Measurements from ENCODE around the gene NAPA.

Gene NAPA

DNA sequence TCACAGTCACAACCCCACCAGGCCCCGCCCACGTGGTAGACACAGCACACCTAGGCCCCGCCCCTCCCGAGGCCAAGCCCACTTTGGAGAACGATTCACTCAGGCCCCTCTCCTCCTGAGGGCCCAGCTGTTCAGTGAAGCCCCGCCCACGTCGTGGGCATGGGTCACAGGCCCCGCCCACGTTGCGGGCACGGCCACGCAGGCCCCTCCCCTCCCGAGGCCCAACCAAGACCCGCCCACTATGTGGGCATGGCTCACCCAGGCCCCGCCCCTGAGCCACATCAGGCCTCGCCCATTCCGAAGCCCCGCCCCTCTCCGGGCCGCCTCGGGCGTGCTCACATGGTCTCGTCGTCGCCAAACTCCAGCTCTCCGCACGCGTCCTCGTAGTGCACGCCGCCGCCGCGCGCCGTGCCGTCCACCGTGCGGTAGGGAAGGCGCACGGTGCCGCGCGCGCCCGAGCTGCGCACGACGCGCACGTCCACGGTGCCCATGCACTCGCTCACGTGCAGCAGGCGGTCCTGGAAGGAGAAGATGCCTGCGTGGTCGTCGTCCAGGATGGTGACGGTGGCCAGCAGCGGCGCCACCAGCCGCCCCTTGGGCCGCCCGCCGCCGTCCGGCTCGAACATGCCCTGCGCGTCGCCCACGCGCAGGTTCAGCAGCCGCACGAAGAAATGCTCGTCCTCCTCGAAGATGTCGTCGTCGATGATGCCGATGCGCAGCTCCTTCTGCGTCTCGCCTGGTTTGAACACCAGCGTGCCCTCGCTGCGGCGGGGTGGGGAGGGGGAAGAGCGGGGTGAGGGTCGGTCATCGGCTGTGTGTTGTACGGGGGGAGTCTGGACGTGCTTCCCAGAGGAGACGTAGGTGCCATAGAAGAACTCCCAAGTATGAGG, 67.1 kb downstream of the NAPA start:
- DNase-seq (ENCODE audit: extremely low read depth, low read depth), result no peak
- TF ChIP-seq, protein P1, sequence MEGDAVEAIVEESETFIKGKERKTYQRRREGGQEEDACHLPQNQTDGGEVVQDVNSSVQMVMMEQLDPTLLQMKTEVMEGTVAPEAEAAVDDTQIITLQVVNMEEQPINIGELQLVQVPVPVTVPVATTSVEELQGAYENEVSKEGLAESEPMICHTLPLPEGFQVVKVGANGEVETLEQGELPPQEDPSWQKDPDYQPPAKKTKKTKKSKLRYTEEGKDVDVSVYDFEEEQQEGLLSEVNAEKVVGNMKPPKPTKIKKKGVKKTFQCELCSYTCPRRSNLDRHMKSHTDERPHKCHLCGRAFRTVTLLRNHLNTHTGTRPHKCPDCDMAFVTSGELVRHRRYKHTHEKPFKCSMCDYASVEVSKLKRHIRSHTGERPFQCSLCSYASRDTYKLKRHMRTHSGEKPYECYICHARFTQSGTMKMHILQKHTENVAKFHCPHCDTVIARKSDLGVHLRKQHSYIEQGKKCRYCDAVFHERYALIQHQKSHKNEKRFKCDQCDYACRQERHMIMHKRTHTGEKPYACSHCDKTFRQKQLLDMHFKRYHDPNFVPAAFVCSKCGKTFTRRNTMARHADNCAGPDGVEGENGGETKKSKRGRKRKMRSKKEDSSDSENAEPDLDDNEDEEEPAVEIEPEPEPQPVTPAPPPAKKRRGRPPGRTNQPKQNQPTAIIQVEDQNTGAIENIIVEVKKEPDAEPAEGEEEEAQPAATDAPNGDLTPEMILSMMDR (IDR thresholded peaks at IDR 0.05; ENCODE audit: low read depth, low read length), result no peak

GRCh38 chr19:47446534-47447469, 68.1 kb downstream of the NAPA start:
- no peak for DNase-seq (ENCODE audit: extremely low read depth, low read depth)
- TF ChIP-seq, protein P1 (IDR thresholded peaks at IDR 0.05; ENCODE audit: low read depth, low read length), result no peak

GRCh38 chr19:47445937-47446402, 68.9 kb downstream of the NAPA start:
- TF ChIP-seq, protein P1 (IDR thresholded peaks at IDR 0.05; ENCODE audit: low read depth, low read length), result no peak

DNA sequence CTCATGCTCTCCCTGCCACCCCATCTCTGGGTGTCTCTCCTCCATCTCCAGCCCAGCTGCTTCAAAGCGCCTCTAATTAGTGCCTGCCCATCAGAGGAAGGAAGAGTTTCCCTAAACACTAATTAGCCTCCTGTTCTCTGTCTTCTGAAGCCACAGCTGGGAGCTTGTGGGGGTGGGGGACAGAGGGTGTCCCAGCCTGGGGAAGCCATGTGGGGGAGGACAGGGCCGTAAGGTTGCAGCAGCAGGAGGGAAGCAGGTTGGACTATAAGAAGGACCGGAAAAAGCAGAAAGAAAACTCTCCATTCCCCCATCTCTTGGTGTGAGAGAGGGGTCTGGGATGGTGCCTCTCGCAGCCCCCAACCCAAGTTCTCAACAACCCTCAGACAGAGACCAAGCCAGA, 69.3 kb downstream of the NAPA start:
- no peak for DNase-seq (ENCODE audit: extremely low read depth, low read depth)
- TF ChIP-seq, protein P1 (IDR thresholded peaks at IDR 0.05; ENCODE audit: low read depth, low read length), result no peak

More at GRCh38 chr19:47445937-47446402, 68.9 kb downstream of the NAPA start:
- no peak for DNase-seq (ENCODE audit: extremely low read depth, low read depth)

DNA sequence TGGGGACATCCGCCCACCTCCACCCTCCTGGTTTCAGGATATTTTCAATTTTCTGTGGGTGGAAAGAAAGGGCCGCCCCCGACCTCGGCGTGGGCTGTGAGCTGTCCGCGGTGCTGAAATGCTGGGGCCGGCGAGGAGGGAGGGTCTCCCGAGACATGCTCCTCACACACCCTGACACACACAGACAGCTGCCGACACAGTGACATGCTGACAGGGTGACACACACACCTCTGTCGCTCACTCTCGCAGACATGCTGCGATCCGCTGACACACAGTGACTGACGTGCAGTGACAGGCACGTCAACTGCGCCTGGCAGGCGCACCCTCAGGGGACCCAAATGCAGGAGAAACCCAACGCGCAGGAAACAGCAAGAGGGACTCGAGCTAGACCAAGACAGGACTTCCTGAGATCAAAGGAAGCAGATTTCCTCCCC, 70.5 kb downstream of the NAPA start:
- no peak for DNase-seq (ENCODE audit: extremely low read depth, low read depth)
- TF ChIP-seq, protein P1 (IDR thresholded peaks at IDR 0.05; ENCODE audit: low read depth, low read length), result no peak

DNA sequence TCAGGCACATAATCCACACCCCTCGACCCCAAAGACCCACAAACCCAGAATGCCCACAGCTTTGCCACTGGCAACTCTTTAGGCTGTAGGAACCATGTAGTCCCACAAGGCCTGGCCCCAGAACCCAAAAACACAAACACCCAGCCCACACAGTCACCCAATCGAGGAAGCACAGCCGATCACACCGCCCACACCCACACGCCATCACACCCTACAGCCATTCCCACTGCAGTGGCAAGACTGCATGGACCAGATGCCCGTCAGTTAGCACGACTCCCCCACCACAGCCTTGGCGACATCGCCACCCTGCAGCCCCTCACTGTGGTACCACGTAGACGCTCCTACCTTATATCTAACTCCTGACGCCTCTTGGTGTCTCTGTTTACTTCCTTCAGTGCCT, 71.5 kb downstream of the NAPA start:
- no peak for DNase-seq (ENCODE audit: extremely low read depth, low read depth)
- TF ChIP-seq, protein P1 (IDR thresholded peaks at IDR 0.05; ENCODE audit: low read depth, low read length), result no peak
